Measurements from ENCODE around the gene SLC2A9. TPM values are rescaled to one million over a fixed set of nuclear protein-coding genes. Genes with fewer than 3 reads are reported as not detected.

The SLC2A9 gene
- total RNA-seq, 1 donor from 2014 or later: not detected

GRCh38 chr4:10017037-10017893 is 4.0 kb downstream of the SLC2A9 start:
- no peak for DNase-seq
- Mint-ChIP-seq H3K27ac (ENCODE audit: unreplicated experiment) (no peak overlapping the region), H3K4me1 (ENCODE audit: low read depth, unreplicated experiment) (no peaks in the 10 kb centered on the region), H3K27me3 (ENCODE audit: unreplicated experiment) (peaks cover 3% of the 10 kb centered on the region), H3K4me3 (ENCODE audit: unreplicated experiment) (no peak overlapping the region), H3K36me3 (ENCODE audit: unreplicated experiment) (no peaks in the 10 kb centered on the region), H3K9me3 (ENCODE audit: unreplicated experiment) (peaks cover 7% of the 10 kb centered on the region)
- no peak for TF ChIP-seq CTCF (IDR thresholded peaks at IDR 0.05; ENCODE audit: partially characterized antibody, unreplicated experiment)

- Mint-ChIP-seq H3K36me3 (ENCODE audit: unreplicated experiment) (no peaks in the 10 kb centered on the region), H3K4me3 (ENCODE audit: unreplicated experiment) (no peak overlapping the region), H3K27ac (ENCODE audit: unreplicated experiment) (no peak overlapping the region), H3K27me3 (ENCODE audit: unreplicated experiment) (peaks cover 6% of the 10 kb centered on the region), H3K4me1 (ENCODE audit: low read depth, unreplicated experiment) (peaks cover 2% of the 10 kb centered on the region), H3K9me3 (ENCODE audit: unreplicated experiment) (peaks cover 7% of the 10 kb centered on the region)
- no peak for DNase-seq
- no peak for TF ChIP-seq CTCF (IDR thresholded peaks at IDR 0.05; ENCODE audit: partially characterized antibody, unreplicated experiment)
These were observed 5.1 kb downstream of the SLC2A9 start for GRCh38 chr4:10016169-10016568.

- DNase-seq: peak; percentile 51
- Mint-ChIP-seq H3K27me3 (ENCODE audit: unreplicated experiment) (peaks cover 6% of the 10 kb centered on the region), H3K9me3 (ENCODE audit: unreplicated experiment) (peaks cover 7% of the 10 kb centered on the region), H3K4me3 (ENCODE audit: unreplicated experiment) (no peak overlapping the region), H3K27ac (ENCODE audit: unreplicated experiment) (no peak overlapping the region), H3K4me1 (ENCODE audit: low read depth, unreplicated experiment) (peaks cover 2% of the 10 kb centered on the region), H3K36me3 (ENCODE audit: unreplicated experiment) (no peaks in the 10 kb centered on the region)
- peak; percentile 27 for TF ChIP-seq CTCF (IDR thresholded peaks at IDR 0.05; ENCODE audit: partially characterized antibody, unreplicated experiment)
These were observed 6.0 kb downstream of the SLC2A9 start for GRCh38 chr4:10015140-10015753.

GRCh38 chr4:10013722-10014121 is 7.6 kb downstream of the SLC2A9 start:
- Mint-ChIP-seq H3K4me1 (ENCODE audit: low read depth, unreplicated experiment) (peaks cover 2% of the 10 kb centered on the region), H3K27me3 (ENCODE audit: unreplicated experiment) (peaks cover 6% of the 10 kb centered on the region), H3K4me3 (ENCODE audit: unreplicated experiment) (no peak overlapping the region), H3K36me3 (ENCODE audit: unreplicated experiment) (no peaks in the 10 kb centered on the region), H3K9me3 (ENCODE audit: unreplicated experiment) (peaks cover 6% of the 10 kb centered on the region), H3K27ac (ENCODE audit: unreplicated experiment) (peak overlapping the region; percentile 39)
- peak; percentile 71 for DNase-seq
- TF ChIP-seq CTCF (IDR thresholded peaks at IDR 0.05; ENCODE audit: partially characterized antibody, unreplicated experiment): peak; percentile 65

- Mint-ChIP-seq H3K9me3 (ENCODE audit: unreplicated experiment) (peaks cover 1% of the 10 kb centered on the region), H3K27ac (ENCODE audit: unreplicated experiment) (no peak overlapping the region), H3K36me3 (ENCODE audit: unreplicated experiment) (no peaks in the 10 kb centered on the region), H3K4me3 (ENCODE audit: unreplicated experiment) (no peak overlapping the region), H3K4me1 (ENCODE audit: low read depth, unreplicated experiment) (peaks cover 2% of the 10 kb centered on the region), H3K27me3 (ENCODE audit: unreplicated experiment) (peaks cover 6% of the 10 kb centered on the region)
- TF ChIP-seq CTCF (IDR thresholded peaks at IDR 0.05; ENCODE audit: partially characterized antibody, unreplicated experiment): no peak
- DNase-seq: no peak
These were observed 9.4 kb downstream of the SLC2A9 start for GRCh38 chr4:10011885-10012284.

Data from glutamatergic neuron (in vitro differentiated cells).